ENCODE measurements around the gene CHSY1.

The CHSY1 gene

DNA sequence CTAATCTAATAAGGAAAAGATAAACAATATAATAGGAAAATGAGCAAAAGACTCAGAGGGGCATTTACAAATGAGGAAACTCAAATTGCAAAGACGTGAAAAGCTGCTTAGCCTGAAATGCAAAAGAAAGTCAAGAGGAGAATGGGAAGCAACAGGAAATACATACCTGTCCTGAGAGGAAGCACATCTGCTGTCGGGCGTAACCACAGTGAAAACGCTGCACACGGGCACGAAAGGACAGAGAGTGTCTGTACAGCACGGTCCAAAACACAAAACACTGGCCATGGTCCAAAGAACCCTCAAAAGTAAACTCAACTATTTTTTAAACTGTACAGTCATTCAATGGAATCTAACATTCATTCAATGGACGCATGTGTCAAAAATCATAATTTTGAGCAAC lies 100.6 kb downstream of the CHSY1 start:
- no peak for DNase-seq (ENCODE audit: low spot score)

DNA sequence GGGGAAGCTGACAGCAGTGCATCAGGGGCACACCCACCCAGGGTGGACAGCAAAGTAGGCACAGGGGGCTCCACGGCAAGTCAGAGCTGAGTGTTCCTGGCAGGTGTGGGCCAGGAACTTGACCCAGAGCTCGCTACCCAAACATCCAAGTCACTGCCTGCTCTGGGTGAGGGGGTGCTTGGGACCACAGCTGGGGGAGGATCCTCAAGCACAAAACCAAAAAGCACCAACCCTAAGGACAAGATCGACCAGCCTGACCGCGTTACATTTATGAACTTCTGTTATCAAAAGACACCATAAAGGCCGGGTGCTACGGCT lies 101.2 kb downstream of the CHSY1 start:
- DNase-seq (ENCODE audit: low spot score): no peak

DNA sequence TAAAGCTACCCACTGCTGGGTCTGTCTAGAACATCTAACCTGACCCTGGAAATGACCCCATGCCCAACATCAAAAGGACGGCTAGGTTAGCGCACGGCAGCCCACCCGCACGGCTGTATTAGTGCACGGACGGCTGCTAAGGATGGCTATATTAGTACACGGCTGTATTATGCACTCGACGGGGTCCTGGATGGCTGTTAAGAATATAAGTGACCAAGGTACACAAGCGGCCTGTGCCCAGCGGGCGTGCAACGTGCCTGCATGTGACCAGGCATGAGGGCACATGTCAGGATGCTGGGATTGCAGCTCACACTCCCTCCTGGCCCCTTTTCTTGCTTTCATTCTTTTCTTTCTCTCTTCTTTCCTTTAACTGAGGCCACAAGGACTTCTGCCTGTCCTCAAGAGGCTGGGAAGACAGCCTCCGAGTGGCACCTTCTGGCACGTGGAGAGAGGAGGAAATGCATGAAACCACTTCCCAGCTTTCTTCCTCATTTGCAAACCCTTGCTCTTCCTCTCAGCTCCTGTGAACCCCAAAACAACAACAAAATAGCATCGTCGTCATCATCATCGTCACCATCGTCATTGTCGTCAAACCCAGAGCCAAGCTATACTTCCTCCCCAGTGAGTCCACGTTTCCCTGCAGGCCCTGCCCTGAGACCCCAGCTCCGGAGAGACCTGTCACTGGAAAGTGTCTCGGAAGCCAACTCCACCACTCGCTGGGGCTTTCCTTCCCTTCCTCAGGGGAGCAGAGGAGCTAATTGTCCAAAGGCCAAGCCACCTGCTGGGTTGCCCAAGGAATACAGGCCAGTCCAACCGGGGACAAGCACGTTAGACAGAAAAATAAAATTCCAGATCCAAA lies 101.8 kb downstream of the CHSY1 start:
- no peak for DNase-seq (ENCODE audit: low spot score)

DNA sequence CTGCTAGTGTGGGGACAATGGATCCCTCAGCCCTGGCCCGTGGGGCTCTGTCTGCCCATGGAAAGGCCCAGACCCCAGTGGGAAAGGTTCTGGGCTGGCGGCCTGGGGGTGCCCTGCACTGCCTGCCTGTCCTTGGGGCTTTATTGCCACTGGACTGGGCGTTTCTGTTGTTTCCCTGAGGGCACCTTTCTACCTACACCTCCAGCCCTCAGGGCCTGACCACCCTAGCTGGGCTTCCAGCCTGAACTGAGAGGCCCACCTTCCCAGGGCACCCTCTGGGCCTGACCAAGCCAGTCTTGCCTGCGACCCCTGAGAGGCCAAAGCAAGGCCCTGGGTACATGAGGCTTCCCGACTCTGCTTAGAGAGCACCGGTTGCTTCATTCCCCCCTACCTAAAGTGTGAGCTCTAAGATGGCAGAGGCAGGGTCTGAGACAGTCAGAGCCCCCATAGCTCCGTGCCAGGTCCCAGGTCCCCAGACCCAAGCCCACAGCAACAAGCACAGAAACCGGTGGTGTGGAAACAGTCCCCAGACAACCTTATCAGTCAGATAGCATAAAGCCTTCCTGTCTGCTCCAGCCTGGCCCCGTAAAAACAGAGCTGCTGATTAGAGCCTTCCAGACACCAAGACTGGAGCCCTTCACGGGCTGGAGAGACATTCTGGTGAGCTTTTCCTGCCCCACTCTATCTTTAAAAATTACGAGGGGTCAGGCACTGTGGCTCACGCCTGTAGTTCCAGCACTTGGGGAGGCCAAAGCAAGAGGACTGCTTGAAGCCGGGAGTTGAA lies 102.8 kb downstream of the CHSY1 start:
- DNase-seq (ENCODE audit: low spot score): no peak

DNA sequence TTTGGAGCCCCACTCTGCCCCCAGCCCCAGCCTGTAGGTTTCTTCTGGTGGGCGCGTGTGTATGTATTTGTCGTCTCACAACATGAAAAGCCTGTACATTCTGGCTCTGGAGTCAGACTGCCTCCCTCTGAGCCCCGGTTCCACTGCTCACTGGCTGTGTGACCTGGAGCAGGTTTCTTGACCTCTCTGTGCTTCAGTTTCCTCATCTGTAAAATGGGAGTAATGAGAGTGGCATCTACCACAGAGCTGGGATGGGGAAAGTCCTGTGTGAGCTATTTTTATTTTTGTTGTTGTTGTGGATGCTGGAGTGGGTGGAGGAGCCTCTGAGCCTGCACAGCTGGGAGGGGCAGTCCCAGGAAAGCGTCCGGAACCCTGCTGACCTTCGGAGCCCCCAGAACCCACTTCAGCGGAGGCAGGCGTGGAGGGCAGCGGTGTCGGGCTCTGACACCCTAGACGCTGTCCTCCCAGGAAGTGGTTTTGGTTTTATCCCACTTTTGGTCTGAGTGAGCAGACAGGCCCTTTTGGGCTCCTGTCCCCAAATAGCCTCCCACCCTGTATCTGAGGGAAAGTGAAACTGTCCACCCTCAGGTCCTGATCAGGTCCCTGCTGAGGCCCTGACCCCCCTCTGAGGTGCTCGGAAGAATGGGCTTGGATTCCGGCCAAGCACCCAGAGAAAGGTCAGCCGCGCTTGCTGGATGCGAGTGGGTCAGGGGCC lies 103.5 kb downstream of the CHSY1 start:
- no peak for DNase-seq (ENCODE audit: low spot score)

DNA sequence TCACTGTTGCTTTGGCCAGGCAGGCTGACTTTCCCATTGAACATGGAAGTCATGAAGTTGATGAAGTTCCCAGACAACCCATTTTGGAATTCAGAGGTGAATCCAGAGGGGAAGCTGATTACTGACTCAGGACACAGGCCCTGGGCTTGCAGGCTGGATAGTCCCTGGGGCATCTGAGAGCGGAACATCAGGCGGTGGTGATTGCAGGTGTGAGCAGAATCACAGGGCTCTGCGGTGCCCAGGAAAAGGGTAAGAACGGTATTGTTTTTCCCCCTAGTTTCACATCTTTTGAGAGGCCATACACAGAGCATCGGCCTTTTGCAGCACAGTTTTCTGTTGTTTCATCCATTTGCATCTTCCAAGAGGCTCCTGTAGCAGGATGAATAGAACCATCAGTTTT lies 104.7 kb downstream of the CHSY1 start:
- DNase-seq (ENCODE audit: low spot score): no peak

DNA sequence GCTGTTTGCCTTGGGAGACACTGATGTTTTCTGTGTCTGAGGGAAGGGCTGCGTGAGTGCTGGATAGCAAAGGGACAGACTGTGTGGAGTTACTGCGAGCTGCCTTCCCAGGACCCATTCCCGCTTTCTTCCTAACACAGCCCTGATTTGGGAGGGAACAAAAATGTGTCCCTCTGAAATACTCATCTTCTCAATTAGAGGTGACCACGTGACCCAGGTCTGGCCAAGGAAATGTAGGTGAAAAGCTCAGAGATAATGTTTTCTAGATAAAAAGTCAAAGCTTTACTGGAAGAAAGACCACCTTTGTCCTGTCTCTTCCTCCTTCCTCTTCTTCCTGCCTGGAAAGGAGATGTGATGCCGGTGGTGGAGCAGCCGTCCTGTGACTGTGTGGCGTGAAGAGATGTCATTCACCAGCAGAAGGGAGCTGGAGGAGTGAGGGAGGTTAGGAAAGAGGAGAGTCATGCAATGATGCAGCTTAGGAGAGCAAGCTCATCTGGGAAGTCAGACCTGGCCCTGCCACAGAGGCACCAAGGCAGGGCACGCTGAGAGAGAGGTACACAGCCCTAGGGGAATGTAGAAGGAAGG lies 105.6 kb downstream of the CHSY1 start:
- no peak for DNase-seq (ENCODE audit: low spot score)

DNA sequence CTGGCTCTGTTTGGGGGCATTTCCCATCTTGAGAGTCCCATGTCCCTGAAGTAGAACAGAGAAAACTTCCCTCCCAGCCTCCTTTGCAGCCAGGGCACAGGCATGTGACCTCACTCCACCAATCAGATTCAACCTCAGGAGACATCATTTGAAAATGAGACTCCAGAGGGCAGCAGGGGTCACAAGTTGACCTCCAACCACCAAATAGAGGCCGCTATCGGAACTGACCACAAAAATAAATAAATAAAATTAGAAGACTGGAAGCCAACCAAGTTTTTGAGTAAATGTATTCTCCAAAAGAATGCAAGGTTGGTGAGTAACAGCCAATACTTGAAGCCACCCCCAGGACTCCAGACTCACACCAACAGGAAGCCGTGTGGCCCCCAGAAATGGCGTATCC lies 106.5 kb downstream of the CHSY1 start:
- DNase-seq (ENCODE audit: low spot score): no peak

DNA sequence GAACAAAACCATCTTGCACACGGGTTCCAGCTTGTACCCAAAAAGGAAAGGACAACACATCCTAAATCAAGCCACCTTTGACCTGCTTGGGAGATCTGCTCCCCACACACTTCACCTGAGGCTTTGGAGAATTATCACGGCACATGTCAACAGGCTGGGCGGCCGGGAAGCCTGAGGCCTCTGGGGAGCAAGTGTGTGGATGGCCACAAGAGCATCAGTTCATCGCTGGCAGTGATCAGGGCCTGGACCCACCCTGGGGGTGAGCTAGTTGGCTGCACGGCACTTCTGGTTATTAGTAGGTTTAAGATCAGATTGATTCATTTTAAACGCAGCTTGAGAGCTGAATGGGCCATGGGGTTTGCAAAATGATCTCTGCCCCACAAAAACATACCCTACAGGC lies 108.5 kb downstream of the CHSY1 start:
- DNase-seq (ENCODE audit: low spot score): no peak

DNA sequence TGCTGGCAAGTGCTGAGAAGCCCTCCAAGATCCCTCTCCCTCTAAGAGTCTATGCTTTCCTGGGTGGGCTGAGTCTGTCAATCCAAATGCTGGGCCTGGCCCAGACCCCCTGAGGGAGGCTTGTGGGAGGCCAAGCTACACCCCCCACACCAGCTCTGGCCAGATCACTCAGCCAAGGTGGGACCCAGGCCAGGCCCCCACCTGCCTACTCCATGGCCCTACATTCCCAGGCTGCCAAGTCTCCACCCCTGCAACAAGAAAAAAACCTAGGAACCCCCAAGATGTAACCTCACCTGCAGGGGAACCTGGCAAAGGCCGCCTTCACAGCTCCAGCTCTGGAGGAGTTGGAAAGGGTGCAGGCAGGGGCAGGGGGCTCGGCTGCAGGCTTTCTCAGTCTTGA lies 109.1 kb downstream of the CHSY1 start:
- DNase-seq (ENCODE audit: low spot score): no peak

DNA sequence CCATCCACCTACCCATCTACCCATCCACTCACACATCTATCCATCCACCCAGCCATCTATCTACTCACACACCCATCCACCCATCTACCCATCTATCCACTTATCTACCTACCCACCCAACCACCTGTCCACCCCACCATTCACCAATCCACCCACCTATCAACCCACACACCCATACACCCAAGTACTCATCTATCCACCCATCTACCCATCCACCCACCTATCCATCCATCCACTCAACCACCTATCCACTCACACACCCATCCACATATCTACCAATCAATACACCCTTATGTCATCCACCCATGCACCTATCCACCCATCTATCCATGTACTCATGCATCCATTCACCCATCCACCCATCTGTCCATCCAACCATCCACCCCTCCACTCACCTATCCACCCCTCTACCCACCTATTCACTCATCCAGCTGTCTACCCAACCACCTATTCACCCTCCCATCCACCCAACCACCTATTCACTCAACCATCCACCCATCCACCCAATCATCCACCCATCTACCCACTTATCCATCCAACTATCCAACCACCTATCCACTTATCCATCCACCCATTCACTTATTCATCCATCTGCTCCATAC lies 109.8 kb downstream of the CHSY1 start:
- DNase-seq (ENCODE audit: low spot score): no peak

DNA sequence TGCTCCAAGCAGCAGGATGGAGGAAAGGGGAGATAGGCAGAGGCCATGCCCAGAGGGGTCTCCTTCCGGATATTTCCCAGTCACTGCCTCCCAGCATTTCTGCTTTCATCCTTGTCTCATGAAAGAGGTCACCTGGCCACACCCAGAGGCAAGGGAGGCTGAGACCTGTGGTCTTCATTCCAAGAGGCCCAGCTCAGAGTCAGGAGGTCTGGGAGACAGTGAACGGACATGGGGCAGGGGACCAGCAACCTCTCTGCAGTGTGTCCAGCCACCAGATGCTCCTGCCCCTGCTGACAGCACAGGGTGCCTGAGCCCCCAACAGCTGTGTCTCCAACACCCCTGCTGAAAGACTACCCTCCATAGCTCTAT lies 111.2 kb downstream of the CHSY1 start:
- no peak for DNase-seq (ENCODE audit: low spot score)

DNA sequence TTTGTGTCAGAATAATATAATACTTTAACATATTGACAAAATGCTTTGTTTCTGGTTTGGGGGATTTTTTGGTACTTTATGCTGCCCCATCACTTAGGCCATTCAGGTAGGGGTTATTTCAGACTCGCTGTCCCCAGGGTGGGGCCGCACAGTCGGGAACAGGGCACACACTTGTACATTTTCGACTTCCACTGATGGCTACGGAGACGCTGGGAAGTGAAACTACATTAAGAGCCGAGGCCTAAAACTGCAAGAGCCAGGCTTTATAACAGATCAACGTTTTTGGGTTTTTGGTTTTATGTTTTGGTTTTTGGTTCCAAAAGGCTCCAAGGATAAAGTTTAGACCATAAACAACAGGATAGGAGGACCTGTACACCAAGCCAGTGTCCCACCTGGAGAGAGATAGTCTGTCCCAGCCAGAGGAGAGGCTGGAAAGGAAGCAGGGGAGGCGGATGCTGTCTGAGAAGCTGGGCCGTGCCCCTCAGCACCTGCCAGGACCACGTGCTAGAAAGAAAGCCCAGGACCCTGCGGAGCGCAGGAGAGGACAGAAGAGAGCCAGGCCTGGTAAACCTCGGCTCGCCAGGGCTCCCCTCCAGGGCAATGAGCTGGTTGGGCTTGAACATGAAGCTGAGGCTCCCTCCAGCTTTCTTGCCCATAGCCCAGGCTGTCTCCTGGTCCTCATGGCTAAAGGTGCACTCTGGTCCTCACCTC lies 111.7 kb downstream of the CHSY1 start:
- no peak for DNase-seq (ENCODE audit: low spot score)

DNA sequence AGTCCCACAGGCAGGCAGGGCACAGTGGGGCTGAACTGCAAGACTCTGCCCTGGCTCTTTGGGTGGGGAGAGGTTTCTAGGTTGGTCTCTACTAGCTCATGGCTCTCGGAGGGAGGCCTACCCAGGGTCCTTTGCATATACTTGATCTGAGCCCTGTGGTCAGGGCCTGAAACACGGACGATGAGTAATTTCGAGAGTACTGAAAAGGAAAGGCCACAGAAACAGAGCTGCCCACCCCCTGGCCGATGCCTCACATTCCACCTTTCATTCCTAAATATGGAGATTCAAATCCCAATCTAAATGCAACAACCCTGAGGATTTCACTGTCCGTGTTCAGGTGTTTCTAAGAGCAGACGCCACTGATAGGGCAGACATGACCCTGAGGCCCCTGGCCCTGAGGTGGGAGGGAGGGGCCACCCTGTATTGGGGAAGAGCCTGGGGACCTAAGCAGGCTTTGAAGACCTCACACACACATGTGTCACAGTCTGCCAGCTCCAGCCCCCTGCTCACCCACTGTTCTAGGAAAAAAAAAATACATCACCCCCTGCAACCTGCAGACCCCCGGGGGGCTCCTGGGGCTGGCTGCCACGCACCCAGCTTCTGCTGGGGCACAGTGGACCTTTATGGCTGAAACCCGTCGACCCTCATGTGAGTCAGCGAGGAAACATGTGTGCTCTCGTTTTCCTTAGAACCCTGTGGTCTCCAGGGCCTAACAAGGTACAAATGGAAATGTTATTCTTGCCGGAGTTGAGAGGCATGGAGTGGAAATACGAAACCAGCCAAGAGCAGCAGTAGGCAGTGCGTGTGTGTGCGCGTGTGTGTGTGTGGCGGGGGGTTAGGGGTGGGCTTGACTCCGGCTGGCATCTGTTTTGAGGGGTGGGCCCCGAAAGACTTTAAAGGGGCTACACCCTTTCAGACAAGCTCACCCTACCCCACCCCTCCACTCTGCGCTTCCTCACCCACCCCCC lies 112.7 kb downstream of the CHSY1 start:
- no peak for DNase-seq (ENCODE audit: low spot score)

DNA sequence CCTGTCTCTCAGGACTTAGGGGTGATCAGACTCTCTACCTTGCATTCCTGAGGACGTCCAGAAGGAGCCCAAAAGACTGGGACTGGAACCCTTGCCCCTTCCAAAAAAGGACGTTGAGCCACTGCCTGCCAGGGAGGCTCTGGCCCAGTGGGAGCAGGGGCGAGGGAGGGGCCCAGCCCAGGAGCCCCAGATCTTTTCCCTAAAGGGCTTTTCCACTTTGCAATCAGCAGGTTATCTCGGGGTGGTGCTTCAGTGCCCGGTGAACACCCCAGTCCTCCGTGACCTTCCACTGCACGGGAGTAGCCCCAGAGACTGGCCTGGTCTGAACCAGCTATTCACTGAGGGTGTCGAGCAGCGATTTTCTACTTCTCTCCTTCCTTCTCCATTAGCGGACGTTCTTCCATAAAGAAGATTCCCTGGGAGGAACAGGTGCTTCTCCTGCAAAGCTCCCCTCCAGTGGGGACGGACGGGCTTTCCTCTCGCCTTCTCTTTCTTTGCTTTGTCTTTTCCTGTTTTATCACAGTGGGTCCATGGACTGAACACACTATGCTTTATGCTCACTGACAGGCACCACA lies 113.7 kb downstream of the CHSY1 start:
- no peak for DNase-seq (ENCODE audit: low spot score)

DNA sequence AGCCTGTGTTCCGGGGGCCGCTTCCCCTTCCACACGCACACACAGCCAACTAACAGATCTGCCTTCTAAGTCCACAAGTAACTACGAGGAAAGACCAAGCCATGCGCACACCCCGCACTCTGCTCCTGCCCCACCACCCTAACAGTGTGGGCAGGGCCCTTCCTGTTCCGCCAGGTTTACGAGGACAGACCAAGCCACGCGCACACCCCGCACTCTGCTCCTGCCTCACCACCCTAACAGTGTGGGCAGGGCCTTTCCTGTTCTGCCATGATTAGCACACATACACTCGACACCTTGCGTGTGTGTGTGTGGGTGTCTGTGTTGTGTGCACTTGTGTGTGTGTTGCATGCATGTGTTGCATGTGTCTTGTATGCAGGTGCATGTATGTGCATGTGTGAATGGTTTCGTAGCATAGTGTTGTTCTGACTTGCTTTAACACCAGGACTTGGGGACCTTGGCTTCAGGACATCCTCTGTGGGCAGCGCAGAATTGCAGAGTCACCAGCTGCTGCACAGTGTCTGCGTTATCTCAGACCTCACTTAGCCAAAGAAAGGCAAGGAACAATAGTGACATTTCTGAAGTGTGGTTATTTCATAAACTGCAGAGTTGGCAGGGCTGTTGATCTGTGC lies 114.4 kb downstream of the CHSY1 start:
- DNase-seq (ENCODE audit: low spot score): no peak

DNA sequence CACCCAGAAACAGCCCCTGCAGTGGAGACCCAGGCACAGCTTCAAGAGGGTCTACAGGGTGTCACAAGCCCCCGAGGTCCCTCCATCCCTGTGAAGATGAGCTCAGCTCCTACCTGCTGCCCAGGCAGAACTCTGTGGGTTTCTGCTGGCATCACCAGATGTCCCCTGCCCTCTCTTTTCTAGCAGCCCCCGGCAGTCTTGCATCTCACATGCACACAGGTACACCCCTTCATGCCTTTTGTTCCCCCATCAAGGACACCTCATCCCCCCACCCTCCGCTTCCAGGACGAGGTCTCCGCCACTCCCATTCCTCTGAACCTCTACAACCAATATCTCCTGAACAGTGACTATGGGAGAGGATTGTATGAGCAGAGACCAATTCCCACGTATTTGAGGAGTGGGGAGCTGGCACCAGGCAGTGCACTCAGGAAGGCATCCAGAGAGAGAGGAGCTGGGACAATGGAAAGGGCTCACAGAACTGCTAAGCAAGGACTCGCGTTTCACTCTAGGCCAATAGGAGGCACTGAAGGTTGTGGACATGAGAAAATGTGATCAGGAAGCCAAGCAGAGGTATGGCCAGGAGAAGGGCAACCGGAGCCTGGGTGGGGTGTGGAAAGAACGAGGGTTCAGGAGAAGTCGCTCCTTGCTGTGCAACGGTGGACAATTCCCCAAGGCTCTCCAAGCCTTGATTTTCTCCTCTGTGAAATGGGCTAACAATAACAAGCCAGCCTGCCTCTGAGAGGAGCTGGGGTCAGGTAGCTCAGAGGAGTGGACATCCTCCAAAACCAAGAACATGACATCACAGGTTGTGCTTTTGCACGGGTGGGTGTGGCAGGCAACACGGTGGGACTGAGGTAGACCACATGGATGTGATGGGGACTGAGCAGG lies 115.2 kb downstream of the CHSY1 start:
- DNase-seq (ENCODE audit: low spot score): no peak

DNA sequence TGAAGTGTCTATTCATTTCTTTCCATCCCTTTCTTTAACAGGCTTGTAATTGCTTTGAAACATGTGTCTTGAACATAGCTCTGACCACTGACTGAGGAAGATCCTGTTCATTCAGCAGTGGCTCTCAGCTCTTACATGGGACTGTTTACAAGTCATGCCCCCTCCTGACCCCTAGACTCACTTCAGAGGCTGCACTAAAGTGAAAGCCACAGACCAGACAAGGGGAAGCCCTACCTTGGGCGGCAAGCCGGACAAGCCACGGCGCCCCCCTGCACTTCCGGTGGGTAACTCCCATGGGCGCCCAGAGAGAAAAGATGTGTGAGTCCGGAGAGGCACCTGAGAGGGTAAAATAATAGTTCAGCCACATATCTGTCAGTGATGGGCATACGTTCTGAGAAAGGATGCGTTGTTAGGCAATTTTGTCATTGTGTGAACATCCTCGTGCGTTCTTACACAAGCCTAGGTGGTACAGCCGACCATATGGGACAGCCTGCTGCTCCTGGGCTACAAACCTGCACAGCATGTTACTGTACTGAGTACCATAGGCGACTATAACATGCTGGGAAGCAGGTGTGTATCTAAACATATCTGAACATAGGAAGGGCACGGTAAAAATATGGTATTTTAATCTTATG lies 116.2 kb downstream of the CHSY1 start:
- DNase-seq (ENCODE audit: low spot score): no peak
